T-helper 2 cell treated with Interferon-gamma antibody and Interleukin-4, amounts not matched to agents 5 μg/mL and 100 μg/mL, for 36 hours (primary cell): Measurements from ENCODE around the gene TRMT44.

Experiments used
- DNase-seq: peaks from one replicate; pipeline ENCODE4 v3.0.0; 2021; ENCODE audit warnings: low spot score
- H3K27ac Mint-ChIP-seq: one replicate; pipeline ENCODE4 v1.8.0; 2021; ENCODE audit warnings: mild to moderate bottlenecking, mixed read lengths
- H3K27me3 Mint-ChIP-seq: one replicate; pipeline ENCODE4 v1.8.0; 2021; ENCODE audit warnings: low read depth, mixed read lengths
- H3K36me3 Mint-ChIP-seq: one replicate; pipeline ENCODE4 v1.8.0; 2021; ENCODE audit warnings: low read depth, mixed read lengths
- H3K4me1 Mint-ChIP-seq: one replicate; pipeline ENCODE4 v1.8.0; 2021; ENCODE audit warnings: low read depth, mixed read lengths
- H3K4me3 Mint-ChIP-seq: one replicate; pipeline ENCODE4 v1.8.0; 2022; ENCODE audit warnings: mild to moderate bottlenecking, moderate library complexity, mixed read lengths
- H3K9me3 Mint-ChIP-seq: one replicate; pipeline ENCODE4 v1.8.0; 2021; ENCODE audit warnings: mixed read lengths

The TRMT44 gene

DNA sequence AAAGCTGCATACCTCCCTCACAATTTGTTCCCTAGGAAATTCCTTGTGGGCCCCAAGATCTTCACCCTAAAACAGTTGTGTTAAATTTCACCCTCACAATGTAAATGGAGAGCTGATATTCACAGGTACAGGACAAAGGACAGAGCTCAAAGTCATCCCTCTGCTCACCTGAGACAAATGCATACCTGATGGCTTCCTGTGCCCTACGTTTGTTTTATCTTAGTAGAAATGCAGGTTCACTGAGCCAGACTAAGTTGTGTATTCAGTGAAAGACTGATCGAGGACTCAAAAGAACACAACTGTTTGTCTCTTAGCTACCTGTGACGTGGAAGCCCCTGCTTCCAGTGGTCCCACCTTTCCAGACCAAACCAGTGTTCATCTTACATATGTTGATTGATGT lies 53.6 kb downstream of the TRMT44 start:
- H3K4me3 Mint-ChIP-seq = no peak overlapping the region
- H3K27me3 Mint-ChIP-seq = no peaks in the 10 kb centered on the region
- DNase-seq = no peak
- no peaks in the 10 kb centered on the region for H3K36me3 Mint-ChIP-seq
- H3K27ac Mint-ChIP-seq = no peak overlapping the region
- H3K9me3 Mint-ChIP-seq = peaks cover 3% of the 10 kb centered on the region
- no peaks in the 10 kb centered on the region for H3K4me1 Mint-ChIP-seq

DNA sequence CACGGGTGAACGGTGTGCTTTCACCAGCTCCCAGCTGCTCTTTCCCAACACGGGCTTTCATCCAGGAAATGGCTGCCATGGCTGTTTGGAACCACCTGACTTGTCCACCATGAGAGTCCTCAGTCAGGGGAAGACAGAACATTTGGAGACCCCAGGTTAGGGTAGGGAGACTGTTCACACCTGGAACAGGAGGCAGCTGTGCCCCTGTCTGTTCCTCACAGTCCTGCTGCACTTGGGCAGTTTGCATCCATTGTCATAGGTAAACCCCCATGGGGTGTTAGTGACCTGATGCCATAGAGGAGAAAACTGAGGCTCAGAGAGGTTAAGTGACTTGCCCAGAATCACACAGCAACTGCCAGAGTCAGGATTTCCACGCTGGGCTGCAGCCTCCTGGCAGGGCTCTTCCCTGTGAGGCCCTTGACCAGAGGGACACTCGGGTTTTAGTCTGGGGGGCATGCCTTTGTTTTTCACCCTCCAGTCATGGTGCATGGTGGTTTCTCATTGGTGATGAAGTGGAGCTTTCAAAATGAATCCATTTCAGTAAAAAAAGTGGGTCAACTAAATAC lies 54.5 kb downstream of the TRMT44 start:
- Mint-ChIP-seq H3K36me3 (no peaks in the 10 kb centered on the region), H3K4me1 (no peaks in the 10 kb centered on the region), H3K9me3 (peaks cover 3% of the 10 kb centered on the region), H3K27ac (no peak overlapping the region), H3K4me3 (no peak overlapping the region), H3K27me3 (no peaks in the 10 kb centered on the region)
- no peak for DNase-seq

DNA sequence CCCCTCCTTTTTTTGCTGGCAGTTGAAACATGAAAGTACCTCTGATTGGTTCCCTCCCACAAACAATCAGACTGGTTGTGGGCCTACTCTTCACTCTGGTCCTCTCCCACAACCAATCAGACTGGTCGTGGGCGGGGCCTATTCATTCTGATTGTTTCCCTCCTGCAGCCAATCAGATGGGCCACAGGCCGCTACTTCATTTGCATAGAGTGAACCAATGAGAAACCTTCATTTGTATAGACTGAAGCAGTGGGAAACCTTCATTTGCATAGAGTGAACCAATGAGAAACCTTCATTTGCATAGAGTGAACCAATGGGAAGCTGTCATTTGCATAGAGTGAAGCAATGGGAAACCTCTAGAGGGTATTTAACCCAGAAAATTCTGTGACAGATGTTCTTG lies 55.2 kb downstream of the TRMT44 start:
- Mint-ChIP-seq H3K4me3 (no peak overlapping the region), H3K4me1 (no peaks in the 10 kb centered on the region)
- DNase-seq = no peak

GRCh38 chr4:8497762-8498161 lies 57.2 kb downstream of the TRMT44 start:
- H3K4me1 Mint-ChIP-seq = no peaks in the 10 kb centered on the region

More for the DNA sequence above, 55.2 kb downstream of the TRMT44 start:
- Mint-ChIP-seq H3K36me3 (no peaks in the 10 kb centered on the region), H3K9me3 (peaks cover 3% of the 10 kb centered on the region), H3K27ac (no peak overlapping the region), H3K27me3 (no peaks in the 10 kb centered on the region)

GRCh38 chr4:8500966-8501365 lies 60.4 kb downstream of the TRMT44 start:
- Mint-ChIP-seq H3K27ac (no peak overlapping the region), H3K4me1 (no peaks in the 10 kb centered on the region), H3K9me3 (peaks cover 3% of the 10 kb centered on the region), H3K36me3 (no peaks in the 10 kb centered on the region), H3K4me3 (no peak overlapping the region), H3K27me3 (no peaks in the 10 kb centered on the region)
- DNase-seq = no peak

More at GRCh38 chr4:8497762-8498161, 57.2 kb downstream of the TRMT44 start:
- Mint-ChIP-seq H3K9me3 (peaks cover 3% of the 10 kb centered on the region), H3K36me3 (no peaks in the 10 kb centered on the region), H3K27me3 (no peaks in the 10 kb centered on the region), H3K27ac (no peak overlapping the region), H3K4me3 (no peak overlapping the region)
- no peak for DNase-seq

- H3K9me3 Mint-ChIP-seq = peaks cover 3% of the 10 kb centered on the region
- no peak overlapping the region for H3K4me3 Mint-ChIP-seq
- no peak for DNase-seq
- no peaks in the 10 kb centered on the region for H3K4me1 Mint-ChIP-seq
- no peaks in the 10 kb centered on the region for H3K27me3 Mint-ChIP-seq
- no peak overlapping the region for H3K27ac Mint-ChIP-seq
- no peaks in the 10 kb centered on the region for H3K36me3 Mint-ChIP-seq
Observed at GRCh38 chr4:8501781-8502180, 61.2 kb downstream of the TRMT44 start.

- H3K4me1 Mint-ChIP-seq = no peaks in the 10 kb centered on the region
- H3K9me3 Mint-ChIP-seq = peaks cover 3% of the 10 kb centered on the region
- H3K27me3 Mint-ChIP-seq = no peaks in the 10 kb centered on the region
- no peak for DNase-seq
- no peaks in the 10 kb centered on the region for H3K36me3 Mint-ChIP-seq
- no peak overlapping the region for H3K27ac Mint-ChIP-seq
- H3K4me3 Mint-ChIP-seq = no peak overlapping the region
Observed at GRCh38 chr4:8502371-8502770, 61.8 kb downstream of the TRMT44 start.

DNA sequence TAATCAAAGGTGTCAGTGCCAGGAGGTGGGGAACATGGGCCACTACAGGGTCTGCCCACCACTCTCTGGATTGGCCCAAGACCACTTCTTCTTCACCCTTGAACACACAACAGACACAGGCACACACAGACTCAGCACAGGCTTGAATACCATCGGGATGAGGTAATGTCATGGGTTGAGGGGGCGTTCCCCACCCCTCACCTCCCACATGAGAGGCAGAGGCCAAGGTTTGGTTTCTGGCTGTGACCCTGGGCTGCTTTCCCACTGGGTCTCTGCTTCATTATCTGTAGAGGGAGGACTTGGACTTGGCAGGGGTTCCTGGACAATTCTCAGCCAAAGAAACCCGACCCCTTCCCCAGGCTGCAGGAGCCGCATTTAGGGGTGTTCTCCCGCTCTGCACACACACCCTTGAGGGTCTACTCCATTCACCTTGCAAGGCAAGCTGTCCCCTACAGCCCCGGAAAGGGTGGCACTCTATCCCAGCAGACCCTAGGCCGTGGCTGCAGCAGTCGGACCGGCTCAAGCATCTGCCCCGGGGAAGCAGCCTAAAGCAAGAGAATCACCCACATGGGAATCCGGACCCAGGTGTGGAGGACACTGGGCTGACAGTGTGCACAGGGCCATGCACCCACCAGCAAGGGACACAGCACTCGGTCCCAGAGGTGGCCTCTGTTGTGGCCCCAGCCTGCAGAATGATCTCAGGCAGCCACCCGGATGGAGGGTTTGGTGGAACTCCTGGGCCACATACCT lies 62.4 kb downstream of the TRMT44 start:
- no peak overlapping the region for H3K4me3 Mint-ChIP-seq
- H3K36me3 Mint-ChIP-seq = no peaks in the 10 kb centered on the region
- H3K27me3 Mint-ChIP-seq = no peaks in the 10 kb centered on the region
- H3K4me1 Mint-ChIP-seq = no peaks in the 10 kb centered on the region
- no peak for DNase-seq
- H3K9me3 Mint-ChIP-seq = no peaks in the 10 kb centered on the region
- no peak overlapping the region for H3K27ac Mint-ChIP-seq

GRCh38 chr4:8503801-8504200 lies 63.2 kb downstream of the TRMT44 start:
- H3K4me1 Mint-ChIP-seq = no peaks in the 10 kb centered on the region
- H3K4me3 Mint-ChIP-seq = no peak overlapping the region
- no peaks in the 10 kb centered on the region for H3K36me3 Mint-ChIP-seq
- H3K27me3 Mint-ChIP-seq = no peaks in the 10 kb centered on the region
- H3K9me3 Mint-ChIP-seq = no peaks in the 10 kb centered on the region
- no peak overlapping the region for H3K27ac Mint-ChIP-seq
- no peak for DNase-seq

DNA sequence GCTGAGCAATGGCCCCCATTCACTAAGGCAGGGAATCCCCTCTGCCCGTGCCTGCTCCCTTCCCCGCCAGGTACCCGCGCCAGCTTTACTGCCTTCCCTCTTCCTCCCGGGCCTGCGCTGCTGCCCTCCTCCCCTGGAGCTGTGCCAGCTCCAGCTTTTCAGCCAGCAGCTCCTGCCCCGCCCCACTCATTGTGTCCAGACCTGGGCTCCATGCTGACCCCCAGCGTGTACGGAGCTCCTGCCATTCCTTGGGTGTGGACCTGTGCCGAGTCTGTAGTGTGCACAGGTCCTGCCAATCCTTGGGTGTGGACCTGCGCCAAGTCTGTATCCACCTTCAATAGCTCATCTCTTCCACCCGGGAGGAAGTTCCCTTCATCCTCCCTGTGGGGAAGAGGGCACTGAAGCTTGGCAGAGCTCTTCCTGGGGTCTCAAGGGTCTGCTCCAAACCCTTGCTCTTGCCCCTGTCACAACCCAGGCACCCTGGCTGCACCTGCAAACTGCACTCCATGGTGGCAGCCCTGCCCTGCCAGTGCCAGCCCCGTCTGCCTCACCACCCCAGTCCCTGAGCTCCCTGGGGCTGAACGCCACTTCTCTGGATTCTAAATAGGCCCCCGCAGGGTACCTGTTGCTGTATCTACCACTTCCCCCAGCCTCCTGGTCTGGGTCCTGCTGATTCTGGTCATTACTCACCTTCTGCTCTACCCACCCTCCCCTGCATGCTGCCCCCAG lies 63.9 kb downstream of the TRMT44 start:
- no peak overlapping the region for H3K27ac Mint-ChIP-seq
- H3K4me3 Mint-ChIP-seq = no peak overlapping the region
- H3K4me1 Mint-ChIP-seq = no peaks in the 10 kb centered on the region
- no peak for DNase-seq
- H3K36me3 Mint-ChIP-seq = no peaks in the 10 kb centered on the region
- H3K9me3 Mint-ChIP-seq = no peaks in the 10 kb centered on the region
- H3K27me3 Mint-ChIP-seq = no peaks in the 10 kb centered on the region

DNA sequence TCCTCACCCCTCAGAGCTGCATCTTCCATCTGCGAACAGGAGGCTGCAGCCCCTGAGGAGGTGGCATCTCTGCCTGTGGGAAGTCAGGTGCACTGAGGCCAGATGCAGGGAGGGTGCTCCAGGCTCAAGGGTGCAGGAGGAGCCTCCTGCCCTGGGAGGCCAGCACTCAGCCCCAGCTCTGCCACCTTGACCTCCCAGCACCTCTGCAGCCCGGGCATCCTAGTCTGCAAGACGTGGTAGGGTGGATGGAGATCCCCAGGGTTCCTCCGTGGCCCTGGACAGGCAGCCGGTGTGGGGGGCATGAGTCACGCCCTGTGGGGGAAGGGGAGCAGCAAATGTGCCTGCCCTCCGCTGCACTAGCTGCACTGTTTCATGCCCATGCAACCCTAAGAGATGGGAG lies 64.7 kb downstream of the TRMT44 start:
- Mint-ChIP-seq H3K27me3 (no peaks in the 10 kb centered on the region), H3K4me3 (no peak overlapping the region), H3K4me1 (no peaks in the 10 kb centered on the region), H3K27ac (no peak overlapping the region), H3K36me3 (no peaks in the 10 kb centered on the region), H3K9me3 (no peaks in the 10 kb centered on the region)
- no peak for DNase-seq

DNA sequence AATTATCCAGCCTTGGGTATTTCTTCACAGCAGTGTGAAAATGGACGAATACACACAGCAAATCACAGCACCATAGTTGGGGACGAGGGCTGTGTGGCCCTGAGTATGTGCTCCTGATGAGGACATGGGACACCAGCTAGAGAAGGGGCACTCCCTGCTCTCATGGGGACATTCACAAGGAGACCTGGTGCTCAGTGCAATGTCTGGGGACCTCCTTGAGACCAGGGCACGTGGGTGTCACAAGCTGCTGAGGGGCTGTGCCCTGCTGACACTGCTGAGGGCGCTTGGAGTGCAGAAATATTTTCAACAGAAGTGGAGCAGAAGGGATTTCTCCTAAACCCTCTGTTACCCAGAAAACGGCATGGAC lies 65.4 kb downstream of the TRMT44 start:
- H3K27me3 Mint-ChIP-seq = no peaks in the 10 kb centered on the region
- H3K4me1 Mint-ChIP-seq = no peaks in the 10 kb centered on the region
- no peaks in the 10 kb centered on the region for H3K9me3 Mint-ChIP-seq
- H3K4me3 Mint-ChIP-seq = no peak overlapping the region
- no peak overlapping the region for H3K27ac Mint-ChIP-seq
- no peak for DNase-seq
- no peaks in the 10 kb centered on the region for H3K36me3 Mint-ChIP-seq

DNA sequence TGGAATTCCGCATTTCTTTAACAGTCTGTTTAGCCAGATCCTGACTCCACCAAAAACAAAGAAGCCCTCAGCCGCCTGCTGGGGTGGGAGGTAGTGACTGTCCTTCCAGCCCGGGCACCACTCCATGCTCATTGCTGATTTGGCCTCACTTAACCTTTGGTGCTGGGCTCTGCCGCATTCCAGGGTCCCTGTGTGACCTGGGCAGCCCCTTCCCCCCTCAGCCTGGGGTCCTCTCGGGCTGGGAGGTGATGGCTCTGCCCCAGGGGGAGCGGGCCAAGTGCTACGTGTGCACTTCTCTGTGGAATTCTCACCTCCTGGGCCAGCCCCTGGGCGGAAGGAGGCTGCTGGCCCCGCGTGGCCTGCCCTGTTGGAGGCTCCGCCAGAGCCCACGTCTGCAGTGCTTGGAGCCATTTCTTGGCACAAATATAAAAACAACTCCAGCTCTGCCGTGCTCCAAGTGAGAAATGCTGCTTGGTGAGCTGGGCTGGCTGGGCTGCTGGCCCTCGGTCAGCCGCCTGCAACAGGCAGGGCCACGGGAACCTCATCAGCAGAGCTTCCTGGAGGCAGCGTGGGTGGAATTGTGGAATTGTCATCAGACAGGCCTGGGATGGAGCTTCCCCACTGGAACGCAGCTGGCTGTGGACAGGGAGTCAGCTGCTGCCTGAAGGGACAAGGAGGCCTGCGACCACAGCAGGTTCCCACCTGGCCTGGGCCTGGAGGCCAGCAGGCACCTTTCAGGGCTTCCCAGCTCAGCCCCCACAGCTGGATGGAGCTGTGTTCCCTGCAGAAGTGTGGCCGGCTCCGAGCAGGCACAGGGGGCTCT lies 66.0 kb downstream of the TRMT44 start:
- no peak for DNase-seq
- Mint-ChIP-seq H3K36me3 (no peaks in the 10 kb centered on the region), H3K27me3 (no peaks in the 10 kb centered on the region), H3K4me3 (no peak overlapping the region), H3K9me3 (no peaks in the 10 kb centered on the region), H3K27ac (no peak overlapping the region), H3K4me1 (no peaks in the 10 kb centered on the region)

GRCh38 chr4:8507196-8507570 lies 66.6 kb downstream of the TRMT44 start:
- no peaks in the 10 kb centered on the region for H3K4me1 Mint-ChIP-seq
- no peak overlapping the region for H3K27ac Mint-ChIP-seq

More at GRCh38 chr4:8507196-8507570, 66.6 kb downstream of the TRMT44 start:
- Mint-ChIP-seq H3K36me3 (no peaks in the 10 kb centered on the region), H3K27me3 (no peaks in the 10 kb centered on the region), H3K9me3 (no peaks in the 10 kb centered on the region), H3K4me3 (no peak overlapping the region)
- DNase-seq = no peak
